ENCODE measurements around the gene CFAP97. TPM values are rescaled to one million over a fixed set of nuclear protein-coding genes. Genes with fewer than 3 reads are reported as not detected.

Gene CFAP97
- total RNA-seq, 1 donor from 2014 or later = 27.7 TPM

Other genes starting within 250 kb of the CFAP97 start
- gene HELT, start 185.5 kb downstream of the CFAP97 start, total RNA-seq = 0.30 TPM
- 12.5 TPM for gene SLC25A4, start 60.7 kb downstream of the CFAP97 start, total RNA-seq
- gene SNX25, start 5.6 kb upstream of the CFAP97 start, total RNA-seq = 13.0 TPM
- 1.9 TPM for gene LRP2BP, start 191.9 kb upstream of the CFAP97 start, total RNA-seq
- 12.8 TPM for gene ANKRD37, start 192.8 kb upstream of the CFAP97 start, total RNA-seq
- 42.1 TPM for gene UFSP2, start 222.0 kb upstream of the CFAP97 start, total RNA-seq

Measured in skin of body (tissue), 1 donor.